HCT116 (cell line): Measurements from ENCODE around the gene COL3A1. TPM values are rescaled to one million over a fixed set of nuclear protein-coding genes. Genes with fewer than 3 reads are reported as not detected.

Source experiments
- ATAC-seq: fragments of 200-7000 bp; cut with Tn5 transposase; 2 replicates; pipeline ENCODE4 v1.9.1; 2020; ENCODE audit warnings: mild to moderate bottlenecking, moderate library complexity
- BruUV-seq: library from RNA; stranded (reverse); fragments of 400-500 nt; replicated peaks from 2 replicates; lab custom pipeline; 2021; lab: Mats Ljungman, UMichigan
- CTCF ChIA-PET: fragments of 300-600 bp; sonication (Branson Sonifier 250); formaldehyde crosslinking; loops from one replicate; lab custom pipeline; 2021; ENCODE audit warnings: antibody characterized with exemption; lab: Charles Lee
- POLR2A ChIA-PET: fragments of 300-600, 350-600 bp; sonication (Branson Sonifier 250); formaldehyde crosslinking; loops from one replicate; lab custom pipeline; 2021; ENCODE audit warnings: antibody characterized with exemption; lab: Charles Lee
- RAD21 ChIA-PET, 2 experiments: fragments of 300-600 bp; sonication (Branson Sonifier 250); formaldehyde crosslinking; loops; one replicate each; lab custom pipeline; 2023; ENCODE audit warnings: low total read pairs in 2 of 2; ENCODE audit not compliant: uncharacterized antibody in 2 of 2, unreplicated experiment in 2 of 2, low non-redundant PET in 1 of 2; lab: Charles Lee
- DNase-seq: peaks from one replicate; pipeline ENCODE4 v3.0.0-alpha.2; 2010; ENCODE audit warnings: low read depth, low spot score
- H2AFZ ChIP-seq: fragments of 200-600 bp; shearing (Covaris generic), sonication (generic); 2 replicates; pipeline ENCODE4 v1.6.1; 2017; ENCODE audit warnings: low read depth, mixed run types, mixed read lengths, antibody characterized with exemption, low read length; ENCODE audit not compliant: poor library complexity, severe bottlenecking
- H3K27ac ChIP-seq: 2 replicates; pipeline ENCODE4 v1.5.1; 2012; ENCODE audit warnings: low read depth, low read length
- H3K27me3 ChIP-seq: fragments of 200-600 bp; sonication (generic); 2 replicates; pipeline ENCODE4 v1.6.1; 2016; ENCODE audit warnings: mixed run types, low read length, mixed read lengths; ENCODE audit not compliant: insufficient read depth
- H3K36me3 ChIP-seq, 2 experiments: fragments of 200-500 bp in 1 of 2; fragments of 200-600 bp in 1 of 2; sonication (Bioruptor generic) in 1 of 2; sonication (generic) in 1 of 2; 2 replicates each; pipeline versions ENCODE4 v1.5.1 to v1.6.1; 2014 to 2016; ENCODE audit warnings: low read length in 2 of 2, inconsistent platforms in 1 of 2, mixed read lengths in 1 of 2, mixed run types in 1 of 2; ENCODE audit not compliant: insufficient read depth in 2 of 2, control insufficient read depth in 1 of 2
- H3K4me1 ChIP-seq, 2 experiments: fragments of 200-600 bp in 1 of 2; sonication (generic) in 1 of 2; 2 replicates each; pipeline versions ENCODE4 v1.5.1 to v1.6.1; 2012 to 2017; ENCODE audit warnings: low read length in 2 of 2, inconsistent platforms in 1 of 2, mild to moderate bottlenecking in 1 of 2, mixed read lengths in 1 of 2, mixed run types in 1 of 2, moderate library complexity in 1 of 2; ENCODE audit not compliant: insufficient read depth in 2 of 2, control insufficient read depth in 1 of 2
- H3K4me2 ChIP-seq: fragments of 200-600 bp; sonication (generic); 2 replicates; pipeline ENCODE4 v1.6.1; 2017; ENCODE audit warnings: mixed run types, low read length, mixed read lengths
- H3K4me3 ChIP-seq, 2 experiments: fragments of 200-600 bp in 1 of 2; sonication (generic) in 1 of 2; replicated peaks in 1 of 2; 2 replicates each; pipeline ENCODE4 v1.5.1; 2011 to 2016; ENCODE audit warnings: low read length in 2 of 2, control low read depth in 1 of 2, low read depth in 1 of 2, mild to moderate bottlenecking in 1 of 2, mixed read lengths in 1 of 2, mixed run types in 1 of 2
- H3K79me2 ChIP-seq: fragments of 200-600 bp; sonication (generic); 2 replicates; pipeline ENCODE4 v1.6.1; 2017; ENCODE audit warnings: mild to moderate bottlenecking, mixed run types, low read length, moderate library complexity, mixed read lengths; ENCODE audit not compliant: insufficient read depth
- H3K9ac ChIP-seq: fragments of 200-600 bp; sonication (generic); 2 replicates; pipeline ENCODE4 v1.6.1; 2016; ENCODE audit warnings: low read length, mixed read lengths
- H3K9me2 ChIP-seq: fragments of 200-600 bp; sonication (generic), shearing (Covaris generic); 2 replicates; pipeline ENCODE4 v1.6.1; 2017; ENCODE audit warnings: mixed run types, mild to moderate bottlenecking, moderate library complexity; ENCODE audit not compliant: insufficient read depth
- H3K9me3 ChIP-seq, 2 experiments: fragments of 200-500 bp in 1 of 2; fragments of 200-600 bp in 1 of 2; sonication (Bioruptor generic) in 1 of 2; sonication (generic) in 1 of 2; 2 replicates each; pipeline ENCODE4 v1.6.1; 2014 to 2017; ENCODE audit warnings: low read length in 2 of 2, mixed read lengths in 2 of 2, inconsistent platforms in 1 of 2, low read depth in 1 of 2, mild to moderate bottlenecking in 1 of 2, mixed run types in 1 of 2, moderate library complexity in 1 of 2; ENCODE audit not compliant: control insufficient read depth in 1 of 2, insufficient read depth in 1 of 2
- H4K20me1 ChIP-seq: fragments of 200-600 bp; sonication (generic), shearing (Covaris generic); 2 replicates; pipeline ENCODE4 v1.6.1; 2017; ENCODE audit warnings: mixed run types, mild to moderate bottlenecking, moderate library complexity; ENCODE audit not compliant: insufficient read depth
- ATF3 ChIP-seq: IDR thresholded peaks from 2 replicates; pipeline ENCODE4 v1.6.1; 2012
- CTCF ChIP-seq, 3 experiments: fragments of 200-600 bp in 1 of 3; sonication (generic) in 1 of 3; IDR thresholded peaks in 2 of 3; conservative IDR thresholded peaks in 1 of 3; 2 replicates each; pipeline ENCODE4 v1.5.1; 2012 to 2017; ENCODE audit warnings: low read depth in 2 of 3, low read length in 2 of 3, antibody characterized with exemption in 1 of 3, borderline replicate concordance in 1 of 3, control low read depth in 1 of 3, mild to moderate bottlenecking in 1 of 3, mixed read lengths in 1 of 3, mixed run types in 1 of 3, moderate library complexity in 1 of 3; ENCODE audit not compliant: insufficient read depth in 1 of 3
- EGR1 ChIP-seq: IDR thresholded peaks from 2 replicates; pipeline ENCODE4 v1.6.1; 2012; ENCODE audit warnings: low read depth
- ELF1 ChIP-seq: IDR thresholded peaks from 2 replicates; pipeline ENCODE4 v1.6.1; 2012; ENCODE audit warnings: low read depth, borderline replicate concordance
- EZH2phosphoT487 ChIP-seq: fragments of 200-600 bp; IDR thresholded peaks from 2 replicates; pipeline ENCODE4 v1.6.1; 2018; ENCODE audit warnings: antibody characterized with exemption, borderline replicate concordance
- FOSL1 ChIP-seq: IDR thresholded peaks from 2 replicates; pipeline ENCODE4 v1.6.1; 2012; ENCODE audit warnings: low read depth
- JUND ChIP-seq: IDR thresholded peaks from 2 replicates; pipeline ENCODE4 v1.6.1; 2012
- MAX ChIP-seq: IDR thresholded peaks from 2 replicates; pipeline ENCODE4 v1.6.1; 2012
- POLR2A ChIP-seq: IDR thresholded peaks from 2 replicates; pipeline ENCODE4 v1.7.0; 2011; ENCODE audit warnings: borderline replicate concordance; ENCODE audit not compliant: insufficient read depth, insufficient read length; ENCODE audit errors: extremely low read depth
- POLR2AphosphoS5 ChIP-seq: IDR thresholded peaks from 2 replicates; pipeline ENCODE4 v1.6.1; 2011; ENCODE audit warnings: mild to moderate bottlenecking, low read depth, low read length, moderate library complexity
- RAD21 ChIP-seq: IDR thresholded peaks from 2 replicates; pipeline ENCODE4 v1.6.1; 2012; ENCODE audit warnings: low read depth, mild to moderate bottlenecking
- REST ChIP-seq: IDR thresholded peaks from 2 replicates; pipeline ENCODE4 v1.6.1; 2012; ENCODE audit warnings: low read depth
- SP1 ChIP-seq: IDR thresholded peaks from 2 replicates; pipeline ENCODE4 v1.6.1; 2012; ENCODE audit warnings: low read depth
- SRF ChIP-seq: IDR thresholded peaks from 2 replicates; pipeline ENCODE4 v1.6.1; 2012; ENCODE audit warnings: low read depth
- YY1 ChIP-seq: IDR thresholded peaks from 2 replicates; pipeline ENCODE4 v1.6.1; 2011; ENCODE audit warnings: low read length, low read depth, moderate library complexity, mild to moderate bottlenecking; ENCODE audit not compliant: insufficient replicate concordance; ENCODE audit errors: extremely low read depth
- ZFX ChIP-seq: fragments of 450-650 bp; IDR thresholded peaks from 2 replicates; pipeline ENCODE4 v1.6.1; 2017
- intact Hi-C: fragments of 100-400 bp; cut with micrococcal nuclease; formaldehyde crosslinking; loops from 2 replicates; pipeline ENCODE4 v1.10.0; 2022
- total RNA-seq: library from RNA; stranded (reverse); gene quantifications from one replicate; pipeline ENCODE4 v1.2.1, GENCODE V29; 2021; ENCODE audit not compliant: unreplicated experiment

The COL3A1 gene
- total RNA-seq, 1 experiment from 2014 or later = 1.0 TPM

- no peaks in the 10 kb centered on the region for H3K79me2 ChIP-seq
- H2AFZ ChIP-seq = no peak overlapping the region
- no TSS peak for BruUV-seq
Observed at GRCh38 chr2:188949046-188949818, 24.9 kb upstream of the COL3A1 start.

More at GRCh38 chr2:188949046-188949818, 24.9 kb upstream of the COL3A1 start:
- CTCF ChIA-PET = no interaction called here
- intact Hi-C loops = no loop called here
- Histone ChIP-seq H3K27me3 (no peaks in the 10 kb centered on the region), H3K4me3 (no peak overlapping the region), H3K9me3 (no peaks in the 10 kb centered on the region), H3K27ac (no peak overlapping the region), H3K9me2 (no peaks in the 10 kb centered on the region; the same call in 1 of the 2 replicates), H3K9ac (no peak overlapping the region), H3K4me1 (no peaks in the 10 kb centered on the region), H3K36me3 (no peaks in the 10 kb centered on the region), H3K4me2 (no peak overlapping the region), H4K20me1 (no peaks in the 10 kb centered on the region)
- ATAC-seq = no peak
- no peak for TF ChIP-seq POLR2AphosphoS5
- TF ChIP-seq ATF3 = no peak
- TF ChIP-seq SP1 = no peak
- TF ChIP-seq FOSL1 = no peak
- no peak for TF ChIP-seq CTCF (IDR thresholded peaks at IDR 0.05 in 2 of 3, conservative IDR thresholded peaks at IDR 0.05 in 1 of 3; ENCODE audit: borderline replicate concordance in 1 of 3, insufficient read depth in 1 of 3, low read depth in 2 of 3, low read length in 2 of 3)
- no peak for TF ChIP-seq JUND
- no peak for TF ChIP-seq YY1
- no peak for TF ChIP-seq RAD21
- no peak for TF ChIP-seq REST
- TF ChIP-seq ZFX = no peak
- no peak for TF ChIP-seq EGR1
- TF ChIP-seq EZH2phosphoT487 = no peak
- TF ChIP-seq ELF1 = no peak
- TF ChIP-seq POLR2A = no peak
- TF ChIP-seq MAX = no peak
- TF ChIP-seq SRF = no peak
- POLR2A ChIA-PET = no interaction called here
- no peak for DNase-seq
- RAD21 ChIA-PET = no interaction called here
